OCI-M2 (cell line): ENCODE measurements around the gene SSB.
"Not testable (repeated sequence)": the region's sequence is repeated elsewhere in the genome, so short reads cannot be mapped to it uniquely, and the experiment has no call there.

Experiments
- DNase-seq: peaks from one replicate; lab custom pipeline; 2025; ENCODE audit not compliant: unreplicated experiment; lab: John Stamatoyannopoulos, UW

The SSB gene

DNA sequence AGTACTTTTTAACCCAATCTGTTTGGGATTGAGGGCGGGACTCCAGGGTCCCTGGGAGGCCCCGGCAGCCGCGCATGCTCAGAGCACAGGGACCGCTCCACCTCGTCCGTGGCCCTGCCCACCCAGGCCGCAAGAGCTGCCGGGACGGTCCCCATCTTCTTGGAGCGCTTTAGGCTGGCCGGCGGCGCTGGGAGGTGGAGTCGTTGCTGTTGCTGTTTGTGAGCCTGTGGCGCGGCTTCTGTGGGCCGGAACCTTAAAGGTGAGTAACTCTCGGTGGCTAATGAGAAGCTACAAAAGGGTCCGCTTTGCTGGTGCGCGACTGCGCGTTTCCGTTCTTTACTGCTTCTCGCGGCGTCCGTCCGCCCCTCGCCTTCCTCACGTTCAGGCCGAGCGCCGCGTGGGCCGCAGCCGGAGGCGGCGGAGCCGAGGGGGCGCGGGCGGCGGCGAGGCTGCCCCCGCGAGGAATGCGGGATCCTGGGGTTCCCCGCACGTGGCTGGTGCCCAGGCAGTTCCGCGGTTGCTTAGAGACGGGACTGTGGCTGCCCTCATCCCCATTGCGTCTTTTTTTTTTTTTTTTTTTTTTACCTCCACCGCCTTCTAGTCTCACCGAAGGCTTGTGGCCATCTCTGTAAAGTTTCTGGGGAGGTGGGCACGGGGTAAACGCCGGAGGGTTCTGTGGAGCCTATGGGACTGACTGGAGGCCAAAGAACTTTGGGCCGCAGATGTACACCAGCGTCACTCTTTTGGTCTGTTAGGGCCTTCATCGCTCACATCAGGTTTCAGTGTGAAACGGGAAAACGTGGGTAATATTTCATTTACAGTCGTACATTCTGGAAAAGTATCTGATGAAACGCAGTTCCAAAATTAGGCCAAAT, at the start of gene SSB:
Gene SSB, plus strand, starts transcription at position 154 of the 875 bp plus-strand sequence. CDS start 2,090 bp downstream, outside the sequence.
- no peak for DNase-seq

DNA sequence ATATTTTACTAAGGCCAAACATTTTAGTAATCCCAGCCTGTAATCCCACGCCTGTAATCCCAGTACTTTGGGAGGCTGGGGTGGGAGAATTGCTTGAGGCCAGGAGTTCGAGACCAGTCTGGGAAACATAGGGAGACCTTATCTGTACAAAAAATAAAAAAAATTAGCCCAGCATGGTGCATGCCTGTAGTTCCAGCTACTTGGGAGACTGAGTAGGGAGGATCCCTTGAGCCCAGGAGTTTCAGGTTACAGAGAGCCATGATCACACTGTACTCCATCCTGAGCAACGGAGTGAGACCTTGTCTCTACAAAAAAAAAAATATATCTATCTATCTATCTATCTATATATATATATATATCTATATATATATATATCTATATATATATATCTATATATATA, 45.9 kb upstream of the SSB start:
- no peak for DNase-seq

DNA sequence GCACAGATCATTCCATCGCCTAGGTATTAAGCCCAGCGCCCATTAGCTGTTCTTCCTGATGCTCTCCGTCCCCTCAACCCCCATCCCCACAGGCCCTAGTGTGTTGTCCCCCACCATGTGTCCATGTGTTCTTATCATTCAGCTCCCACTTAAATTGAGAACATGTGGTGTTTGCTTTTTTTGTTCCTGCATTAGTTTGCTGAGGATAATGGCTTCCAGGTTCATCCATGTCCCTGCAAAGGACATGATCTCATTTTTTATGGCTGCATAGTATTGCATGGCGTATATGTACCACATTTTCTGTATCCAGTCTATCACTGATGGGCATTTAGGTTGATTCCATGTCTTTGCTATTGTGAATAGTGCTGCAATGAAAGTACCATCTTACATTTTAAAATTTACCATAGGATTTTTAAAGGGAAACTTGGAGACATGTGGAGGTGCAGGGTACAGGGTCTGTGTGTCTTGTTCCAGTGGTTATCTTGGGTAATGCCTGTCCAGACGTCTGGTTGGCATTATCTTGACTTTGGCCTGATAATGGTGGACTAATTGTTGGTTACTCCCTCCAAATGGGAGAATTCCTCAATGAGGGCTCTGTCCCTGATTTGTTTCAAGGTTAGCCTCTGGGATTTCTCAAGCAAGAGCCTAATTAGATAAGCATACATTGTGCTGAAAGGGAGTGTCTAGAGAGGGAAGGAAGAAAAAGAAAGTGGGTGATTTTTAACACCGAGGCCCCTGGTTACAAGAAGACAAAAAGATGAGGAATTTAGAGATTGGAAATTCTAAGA, 43.4 kb upstream of the SSB start:
- no peak for DNase-seq

DNA sequence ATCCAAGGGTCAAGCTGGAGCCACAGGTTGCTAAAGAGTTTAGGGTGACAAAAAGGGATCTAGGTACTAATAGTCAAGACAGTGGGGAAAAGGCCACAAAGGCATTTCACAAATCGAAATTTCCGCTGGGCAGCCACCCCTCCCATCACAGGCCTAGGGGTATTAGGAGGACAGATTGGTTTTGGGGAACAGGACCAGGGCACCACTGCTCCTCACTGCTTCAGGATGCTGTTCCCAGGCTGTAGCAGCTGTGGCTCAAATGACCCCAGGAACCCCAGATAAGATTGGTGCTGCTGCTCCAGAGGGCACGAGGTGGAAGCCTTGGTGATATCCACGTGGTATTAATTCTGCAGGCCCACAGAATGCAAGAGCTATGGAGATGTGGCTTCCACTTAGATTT, 42.3 kb upstream of the SSB start:
- no peak for DNase-seq

DNA sequence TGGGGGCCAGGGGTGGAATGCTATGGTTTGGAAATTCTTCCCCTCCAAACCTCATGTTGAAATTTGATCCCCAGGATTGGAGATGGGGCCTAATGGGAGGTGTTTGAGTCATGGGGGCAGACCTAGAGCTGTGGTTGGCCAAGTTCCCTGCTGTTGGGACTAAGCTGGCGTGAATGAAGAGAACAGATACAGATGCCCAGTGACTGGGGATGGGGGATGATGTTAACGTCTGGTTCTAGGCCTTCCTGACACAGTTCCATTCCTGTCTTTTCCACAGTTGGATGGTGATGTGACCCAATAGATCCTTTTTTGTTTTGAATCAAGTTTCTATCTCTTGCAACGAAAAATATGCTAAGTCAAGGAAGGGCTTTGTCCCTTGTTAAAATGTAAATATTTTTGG, 41.3 kb upstream of the SSB start:
- DNase-seq = no peak

DNA sequence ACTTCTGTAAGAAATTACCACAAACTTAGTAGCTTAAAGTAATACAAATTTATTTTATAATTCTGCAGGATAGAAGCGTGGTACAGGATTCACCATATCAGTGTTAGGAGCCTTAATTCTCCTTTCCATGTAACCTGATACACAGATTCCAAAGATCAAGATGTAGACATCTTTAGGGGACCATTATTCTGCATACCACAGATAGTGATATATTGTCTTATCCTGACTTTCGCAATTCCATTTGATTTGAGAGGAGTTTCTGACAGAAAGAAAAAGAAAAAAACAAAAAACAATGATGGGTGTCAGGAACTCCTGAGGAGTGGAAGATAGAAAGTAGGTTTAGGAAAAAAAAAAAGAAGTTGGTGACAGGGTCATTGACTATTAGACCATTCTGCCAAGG, 40.9 kb upstream of the SSB start:
- no peak for DNase-seq

DNA sequence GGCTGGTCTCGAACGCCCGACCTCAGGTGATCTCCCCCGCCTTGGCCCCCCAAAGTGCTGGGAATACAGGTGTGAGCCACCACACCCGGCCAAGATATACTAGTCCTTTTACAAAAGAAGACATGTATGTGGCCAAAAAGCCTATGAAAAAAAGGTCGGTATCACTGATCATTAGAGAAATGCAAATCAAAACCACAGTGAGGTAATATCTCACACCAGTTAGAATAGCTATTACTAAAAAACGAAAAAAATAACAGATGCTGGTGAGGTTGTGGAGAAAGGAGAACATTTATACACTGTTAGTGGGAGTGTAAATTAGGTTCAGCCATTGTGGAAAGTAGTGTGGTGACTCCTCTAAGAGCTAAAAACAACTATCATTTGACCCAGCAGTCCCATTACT, 38.7 kb upstream of the SSB start:
- DNase-seq = no peak

GRCh38 chr2:169760798-169761197, 37.9 kb upstream of the SSB start:
- not testable (repeated sequence) for DNase-seq

DNA sequence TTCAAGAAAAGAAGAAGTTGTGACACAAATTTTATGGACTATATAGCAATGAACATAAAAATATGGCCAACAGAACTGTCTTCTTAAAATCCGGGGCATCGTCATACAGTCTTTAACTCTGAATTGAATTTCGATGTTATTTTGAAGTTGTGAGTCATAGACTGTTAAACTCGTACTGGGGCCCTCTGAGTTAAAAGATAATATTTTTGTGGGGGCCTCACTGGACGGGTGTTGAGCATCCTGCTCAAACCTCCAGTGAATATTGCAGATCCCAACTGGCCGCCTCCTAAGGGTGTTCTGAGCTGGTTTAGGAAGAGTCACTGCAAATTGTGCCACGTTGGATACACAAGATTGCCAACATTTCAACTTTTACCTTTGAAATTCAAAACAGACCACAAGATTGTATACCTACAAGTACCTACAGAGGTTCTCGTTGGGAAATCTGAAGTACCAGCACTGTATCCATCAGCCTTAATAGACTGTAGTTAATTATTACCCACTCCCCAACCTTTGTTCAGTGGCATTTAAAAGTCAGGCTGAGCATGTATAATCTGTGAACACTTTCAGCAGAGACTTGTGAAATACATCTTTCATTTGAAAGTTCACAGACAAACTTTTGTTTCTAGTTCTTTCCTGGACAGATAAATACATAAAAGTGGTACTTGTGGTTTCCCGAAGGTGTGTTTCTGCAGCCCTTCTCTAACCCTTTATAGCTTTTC, 37.3 kb upstream of the SSB start:
- no peak for DNase-seq

GRCh38 chr2:169761970-169762292, 36.7 kb upstream of the SSB start:
- no peak for DNase-seq

- DNase-seq = no peak
Observed at GRCh38 chr2:169765523-169765922, 33.1 kb upstream of the SSB start.

- DNase-seq = peak; percentile 3
Observed at GRCh38 chr2:169767243-169767888, 31.3 kb upstream of the SSB start.

DNA sequence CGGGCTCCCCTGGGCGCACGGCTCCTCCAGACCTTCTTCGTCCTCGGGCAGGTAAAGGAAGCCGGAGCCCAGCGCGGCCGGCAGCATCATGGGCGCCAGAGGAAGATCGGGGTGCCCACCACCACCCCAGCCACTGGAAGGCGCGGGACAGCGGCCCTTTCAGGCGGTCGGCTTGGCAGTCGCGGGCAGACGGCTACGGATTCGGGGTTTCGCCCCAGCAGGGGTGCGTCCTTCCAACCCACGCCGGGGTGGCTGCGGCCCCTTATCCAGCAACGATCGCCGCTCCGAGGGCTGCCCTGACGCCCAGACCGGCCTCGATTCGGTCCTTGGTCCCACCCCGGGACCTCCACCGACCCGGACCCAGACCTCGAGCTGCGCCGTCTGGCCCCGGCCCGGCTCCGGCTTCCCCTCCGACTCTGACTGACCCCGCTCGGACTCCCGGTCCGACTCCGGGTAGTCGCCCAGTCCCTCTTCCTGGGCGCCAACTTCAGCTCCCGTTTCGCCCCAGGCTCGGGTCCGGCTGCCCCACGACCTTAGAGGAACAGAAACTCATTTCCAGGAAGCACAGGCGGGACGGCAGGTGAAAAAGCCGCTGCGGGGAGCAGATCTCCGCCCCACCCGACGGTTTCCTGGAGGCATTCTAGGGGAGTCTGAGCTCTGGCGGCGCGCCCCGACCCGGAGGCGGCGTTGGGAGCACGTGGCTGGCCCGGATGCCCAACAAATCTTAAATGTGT, 30.2 kb upstream of the SSB start:
- no peak for DNase-seq

DNA sequence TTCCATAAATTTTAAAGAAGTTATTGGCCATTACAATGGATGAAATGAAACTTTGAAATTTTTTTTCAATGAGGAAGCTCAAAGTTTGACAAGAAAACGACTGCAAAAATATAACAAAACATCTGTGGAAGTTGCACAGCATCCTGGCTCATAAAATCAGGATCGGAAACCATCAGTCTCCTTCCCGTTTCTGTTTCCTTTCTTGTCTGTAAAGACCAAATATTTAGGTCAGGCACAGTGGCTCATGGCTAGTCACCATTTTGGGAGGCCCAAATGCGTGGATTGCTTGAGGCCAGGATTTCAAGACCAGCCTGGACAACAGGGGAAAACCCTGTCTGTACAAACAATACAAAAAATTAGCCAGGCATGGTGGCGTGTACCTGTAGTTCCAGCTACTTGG, 27.6 kb upstream of the SSB start:
- no peak for DNase-seq

DNA sequence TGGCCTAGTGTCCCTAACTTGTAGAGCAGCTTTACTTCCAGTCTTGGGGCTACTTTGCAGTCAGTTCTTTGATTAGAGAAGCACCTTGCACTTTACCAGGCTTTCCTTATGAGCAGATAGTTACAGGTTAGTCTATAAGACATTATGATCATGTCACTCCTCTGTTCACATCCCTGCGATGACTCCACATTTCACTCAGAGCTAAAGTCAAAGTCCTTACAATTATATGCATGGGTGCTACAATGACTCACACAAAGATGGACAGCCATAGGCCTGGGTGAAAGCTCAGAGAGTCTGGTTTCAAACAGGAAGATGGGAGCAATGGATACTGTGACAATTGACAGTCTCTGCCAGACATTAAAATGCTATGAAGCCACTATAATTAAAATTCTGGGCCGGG, 27.1 kb upstream of the SSB start:
- DNase-seq = no peak

DNA sequence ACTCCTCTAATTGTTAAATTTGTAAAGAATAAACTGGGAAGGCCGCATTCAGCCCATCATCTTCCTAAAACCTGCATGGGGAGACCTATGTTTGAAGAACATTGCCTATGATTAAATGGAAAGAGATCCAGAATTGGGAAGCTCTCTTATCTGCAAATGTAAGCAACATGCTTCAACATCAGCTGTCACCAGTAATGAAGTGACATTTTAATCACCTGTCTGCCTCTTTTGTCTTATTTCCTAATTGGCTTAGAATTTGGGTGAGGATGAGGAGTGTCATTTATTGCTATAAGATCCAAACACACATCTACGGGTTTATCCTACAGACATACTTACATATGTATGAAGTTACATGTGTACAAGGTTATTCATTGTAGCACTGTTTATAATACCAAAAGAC, 26.0 kb upstream of the SSB start:
- no peak for DNase-seq

- DNase-seq = no peak
Observed at GRCh38 chr2:169775354-169775753, 23.3 kb upstream of the SSB start.

GRCh38 chr2:169775765-169776164, 22.9 kb upstream of the SSB start:
- DNase-seq = no peak

DNA sequence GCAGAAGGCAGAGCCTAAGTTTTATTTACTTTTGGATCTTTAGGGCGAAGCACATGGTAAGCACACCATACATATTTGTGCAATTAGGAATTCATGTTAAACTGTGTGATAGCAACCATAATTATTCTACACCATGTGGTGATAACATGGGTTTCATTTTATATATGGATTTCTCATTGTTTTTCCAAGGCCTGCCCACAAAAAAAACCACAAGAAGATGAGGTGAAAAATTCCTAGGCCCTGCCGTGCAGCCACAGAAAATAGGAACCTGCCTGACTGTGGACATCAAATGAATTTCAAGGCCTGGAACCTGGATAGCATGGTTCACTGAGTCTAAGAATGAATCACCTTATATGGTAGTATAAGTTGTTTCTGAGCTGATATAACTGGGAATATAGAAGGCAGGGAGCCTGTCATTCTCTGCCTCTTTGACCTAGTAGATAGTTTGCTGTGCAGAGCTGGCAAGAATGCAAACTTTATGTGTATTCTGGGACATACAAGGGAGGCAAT, 22.4 kb upstream of the SSB start:
- DNase-seq = no peak

GRCh38 chr2:169778446-169778845, 20.2 kb upstream of the SSB start:
- DNase-seq = no peak
